ENCODE measurements around the gene SUN2.

SUN2 gene

GRCh38 chr22:38694940-38695339 is 60.9 kb downstream of the SUN2 start:
- peak; percentile 27 to 51 for DNase-seq

DNA sequence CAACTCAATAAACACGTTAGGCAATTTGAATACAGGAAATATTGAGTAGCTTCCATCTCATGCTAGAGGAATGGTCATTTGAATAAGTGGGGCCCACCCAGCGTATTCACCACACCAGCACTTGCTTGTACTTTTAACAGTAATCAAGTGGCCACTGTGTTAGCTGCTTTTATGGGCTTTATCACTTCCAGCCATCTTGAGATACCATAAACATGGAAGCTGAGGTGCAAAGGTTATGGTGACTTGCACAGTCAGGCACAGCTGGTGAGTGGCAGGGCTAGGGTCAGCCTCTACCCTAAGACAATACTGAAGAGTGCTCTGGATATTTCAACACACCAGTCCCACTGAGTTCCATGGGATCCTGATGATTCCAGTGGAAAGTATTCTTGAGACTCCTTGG is 61.7 kb downstream of the SUN2 start:
- no peak for DNase-seq

- DNase-seq = no peak
Measured at GRCh38 chr22:38689651-38690050, 66.1 kb downstream of the SUN2 start.

GRCh38 chr22:38685761-38686160 is 70.0 kb downstream of the SUN2 start:
- no peak for DNase-seq

GRCh38 chr22:38684895-38685294 is 70.9 kb downstream of the SUN2 start:
- DNase-seq = no peak

Measured in inflammatory macrophage treated with lipopolysaccharide for 1 hour (primary cell).